DND-41 (cell line): ENCODE results near the gene ADAMTS9.

Source experiments
- ATAC-seq: fragments of 200-7000 bp; cut with Tn5 transposase; 3 replicates; pipeline ENCODE4 v1.9.1; 2021; ENCODE audit warnings: low read depth; ENCODE audit not compliant: insufficient read depth
- DNase-seq: peaks from one replicate; pipeline ENCODE4 v3.0.0-alpha.2; 2020
- H2AFZ ChIP-seq: 2 replicates; pipeline ENCODE4 v1.6.0; 2012; ENCODE audit warnings: low read depth, low read length
- H3K27ac ChIP-seq: 2 replicates; pipeline ENCODE4 v1.5.1; 2012; ENCODE audit warnings: low read length, inconsistent platforms
- H3K27me3 ChIP-seq: fragments of 200-600 bp; sonication (generic); 2 replicates; pipeline ENCODE4 v1.6.0; 2012; ENCODE audit warnings: low read length, mild to moderate bottlenecking, inconsistent platforms; ENCODE audit not compliant: insufficient read depth, poor library complexity
- H3K36me3 ChIP-seq: 2 replicates; pipeline ENCODE4 v1.5.1; 2012; ENCODE audit warnings: low read length, inconsistent platforms; ENCODE audit not compliant: insufficient read depth
- H3K4me1 ChIP-seq: 2 replicates; pipeline ENCODE4 v1.5.1; 2012; ENCODE audit warnings: mild to moderate bottlenecking, low read length; ENCODE audit not compliant: insufficient read depth
- H3K4me2 ChIP-seq: 2 replicates; pipeline ENCODE4 v1.6.0; 2012; ENCODE audit warnings: mild to moderate bottlenecking, moderate library complexity, low read length, inconsistent platforms; ENCODE audit not compliant: insufficient read depth
- H3K4me3 ChIP-seq, 2 experiments: fragments of 200-600 bp in 1 of 2; shearing (Covaris generic) in 1 of 2; 2 replicates each; pipeline ENCODE4 v1.5.1; 2012 to 2016; ENCODE audit warnings: inconsistent platforms in 2 of 2, low read length in 2 of 2, mild to moderate bottlenecking in 2 of 2, low read depth in 1 of 2, moderate library complexity in 1 of 2
- H3K79me2 ChIP-seq: 2 replicates; pipeline ENCODE4 v1.6.0; 2012; ENCODE audit warnings: low read length, inconsistent platforms; ENCODE audit not compliant: insufficient read depth
- H3K9ac ChIP-seq: 2 replicates; pipeline ENCODE4 v1.6.0; 2012; ENCODE audit warnings: low read depth, mild to moderate bottlenecking, inconsistent platforms, low read length, moderate library complexity
- H3K9me3 ChIP-seq: 2 replicates; pipeline ENCODE4 v1.5.1; 2012; ENCODE audit warnings: low read length, moderate library complexity, mild to moderate bottlenecking, inconsistent platforms; ENCODE audit not compliant: insufficient read depth, severe bottlenecking
- H4K20me1 ChIP-seq: 2 replicates; pipeline ENCODE4 v1.6.0; 2012; ENCODE audit warnings: low read length; ENCODE audit not compliant: insufficient read depth
- EZH2 ChIP-seq: IDR thresholded peaks from 3 replicates; pipeline ENCODE4 v1.6.1; 2012; ENCODE audit warnings: borderline replicate concordance, low read depth, mild to moderate bottlenecking, moderate library complexity, low read length, inconsistent platforms; ENCODE audit not compliant: severe bottlenecking
- TF ChIP-seq, protein P1 (sequence below): IDR thresholded peaks from 2 replicates; pipeline ENCODE4 v1.5.1; 2012; ENCODE audit warnings: borderline replicate concordance, low read length, moderate library complexity, mild to moderate bottlenecking; ENCODE audit not compliant: poor library complexity, severe bottlenecking; ENCODE audit errors: extremely low read depth

Gene ADAMTS9

DNA sequence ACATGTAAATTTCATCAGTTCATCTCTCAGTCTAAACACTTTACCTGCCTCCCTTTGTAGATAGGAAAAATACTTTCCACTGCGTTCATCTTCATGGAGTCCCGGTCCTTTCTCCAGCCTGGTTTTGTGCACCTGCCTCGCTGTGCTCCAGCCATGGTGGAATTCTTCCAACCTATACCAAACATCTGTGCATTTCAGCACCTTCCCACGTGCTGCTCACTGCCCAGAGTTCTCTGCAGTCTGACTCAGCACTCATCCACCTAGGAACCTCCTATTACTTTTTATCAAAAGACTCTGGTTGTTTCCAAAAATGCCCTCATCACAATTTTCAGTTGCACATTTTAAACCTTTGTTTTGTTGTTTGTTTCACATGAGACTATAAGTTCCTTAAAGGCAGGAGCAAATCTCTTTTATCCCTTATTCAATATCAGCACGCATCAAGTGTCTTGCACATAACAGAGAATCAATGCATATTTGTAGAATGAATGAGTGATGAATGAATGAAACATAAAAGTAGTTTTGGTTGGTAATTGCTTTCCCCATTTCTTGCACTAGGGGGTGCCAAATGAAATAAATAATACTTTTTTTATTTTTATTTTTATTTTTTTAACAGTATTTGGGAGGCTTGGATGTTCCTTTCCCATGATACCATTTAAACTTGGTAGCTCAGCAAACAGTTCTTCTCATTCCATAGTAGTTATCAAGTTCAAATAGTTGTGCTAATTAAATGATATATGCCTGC is 30.2 kb upstream of the ADAMTS9 start:
- no peak overlapping the region for H3K4me2 ChIP-seq
- no peaks in the 10 kb centered on the region for H4K20me1 ChIP-seq
- no peak overlapping the region for H3K4me3 ChIP-seq
- no peaks in the 10 kb centered on the region for H3K4me1 ChIP-seq
- H3K36me3 ChIP-seq, result no peaks in the 10 kb centered on the region
- ATAC-seq (no peak), DNase-seq (no peak)
- no peaks in the 10 kb centered on the region for H3K9me3 ChIP-seq
- no peak overlapping the region for H3K9ac ChIP-seq
- H2AFZ ChIP-seq, result no peak overlapping the region
- H3K27me3 ChIP-seq, result no peaks in the 10 kb centered on the region
- no peak overlapping the region for H3K27ac ChIP-seq
- no peaks in the 10 kb centered on the region for H3K79me2 ChIP-seq
- TF ChIP-seq, protein P1, sequence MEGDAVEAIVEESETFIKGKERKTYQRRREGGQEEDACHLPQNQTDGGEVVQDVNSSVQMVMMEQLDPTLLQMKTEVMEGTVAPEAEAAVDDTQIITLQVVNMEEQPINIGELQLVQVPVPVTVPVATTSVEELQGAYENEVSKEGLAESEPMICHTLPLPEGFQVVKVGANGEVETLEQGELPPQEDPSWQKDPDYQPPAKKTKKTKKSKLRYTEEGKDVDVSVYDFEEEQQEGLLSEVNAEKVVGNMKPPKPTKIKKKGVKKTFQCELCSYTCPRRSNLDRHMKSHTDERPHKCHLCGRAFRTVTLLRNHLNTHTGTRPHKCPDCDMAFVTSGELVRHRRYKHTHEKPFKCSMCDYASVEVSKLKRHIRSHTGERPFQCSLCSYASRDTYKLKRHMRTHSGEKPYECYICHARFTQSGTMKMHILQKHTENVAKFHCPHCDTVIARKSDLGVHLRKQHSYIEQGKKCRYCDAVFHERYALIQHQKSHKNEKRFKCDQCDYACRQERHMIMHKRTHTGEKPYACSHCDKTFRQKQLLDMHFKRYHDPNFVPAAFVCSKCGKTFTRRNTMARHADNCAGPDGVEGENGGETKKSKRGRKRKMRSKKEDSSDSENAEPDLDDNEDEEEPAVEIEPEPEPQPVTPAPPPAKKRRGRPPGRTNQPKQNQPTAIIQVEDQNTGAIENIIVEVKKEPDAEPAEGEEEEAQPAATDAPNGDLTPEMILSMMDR, result no peak
- no peak for TF ChIP-seq EZH2

GRCh38 chr3:64717411-64717810 is 29.6 kb upstream of the ADAMTS9 start:
- DNase-seq (no peak), ATAC-seq (no peak)
- TF ChIP-seq EZH2, result no peak
- TF ChIP-seq, protein P1, result no peak
- H3K79me2 ChIP-seq, result no peaks in the 10 kb centered on the region
- H3K4me3 ChIP-seq, result no peak overlapping the region
- no peaks in the 10 kb centered on the region for H4K20me1 ChIP-seq
- H3K4me2 ChIP-seq, result no peak overlapping the region
- H3K27ac ChIP-seq, result no peak overlapping the region
- no peaks in the 10 kb centered on the region for H3K36me3 ChIP-seq
- H2AFZ ChIP-seq, result no peak overlapping the region
- H3K9ac ChIP-seq, result no peak overlapping the region
- no peaks in the 10 kb centered on the region for H3K4me1 ChIP-seq
- no peaks in the 10 kb centered on the region for H3K9me3 ChIP-seq
- no peaks in the 10 kb centered on the region for H3K27me3 ChIP-seq

DNA sequence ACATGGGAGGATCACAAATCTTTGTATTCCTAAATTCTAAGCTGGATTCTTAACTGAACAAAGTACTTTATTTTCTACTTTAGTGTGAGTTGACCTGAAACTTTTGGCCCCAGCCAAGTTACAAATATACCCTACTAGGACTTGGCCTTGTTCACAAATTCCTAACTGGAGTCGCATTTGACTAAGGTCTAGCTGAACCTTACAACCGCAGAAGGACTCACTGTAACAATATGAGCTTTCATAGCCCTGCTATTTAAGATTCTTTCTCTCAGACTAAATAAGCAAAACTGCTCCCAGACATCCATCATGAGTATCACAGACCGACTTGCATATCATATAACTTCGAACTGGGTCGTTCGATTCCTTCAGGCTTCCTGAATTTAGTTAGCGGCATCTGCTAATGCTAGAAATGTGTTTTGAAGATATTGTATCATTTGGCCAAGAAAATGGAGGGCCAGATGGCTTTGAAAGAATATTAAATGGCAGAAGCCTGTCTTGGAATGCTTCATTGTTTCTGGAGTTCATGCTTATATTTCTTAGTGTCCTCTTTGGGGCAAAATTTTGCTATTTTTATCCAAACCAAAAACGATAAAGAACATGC is 28.4 kb upstream of the ADAMTS9 start:
- ATAC-seq, result no peak
- DNase-seq, result no peak
- Histone ChIP-seq H3K27ac (no peak overlapping the region), H4K20me1 (no peaks in the 10 kb centered on the region), H3K27me3 (no peaks in the 10 kb centered on the region), H3K9ac (no peak overlapping the region), H3K36me3 (no peaks in the 10 kb centered on the region), H3K4me2 (no peak overlapping the region), H3K9me3 (no peaks in the 10 kb centered on the region), H3K4me1 (no peaks in the 10 kb centered on the region), H3K4me3 (no peak overlapping the region), H2AFZ (no peak overlapping the region), H3K79me2 (no peaks in the 10 kb centered on the region)
- TF ChIP-seq EZH2, result no peak
- TF ChIP-seq, protein P1, result no peak
